HepG2 (cell line): ENCODE measurements around the gene NUP93.

Experiments used
- CREB1 ChIP-seq, 2 experiments: fragments of 450-650 bp in 1 of 2; IDR thresholded peaks; 2 replicates each; pipeline ENCODE4 v1.6.1; 2016 to 2017; ENCODE audit warnings: control low read depth in 1 of 2, mild to moderate bottlenecking in 1 of 2, missing compliant biosample characterization in 1 of 2, missing genetic modification characterization in 1 of 2
- CREM ChIP-seq, 2 experiments: sonication (generic) in 1 of 2; formaldehyde crosslinking in 1 of 2; IDR thresholded peaks; 2 replicates each; pipeline versions ENCODE4 v1.4.0 to v1.6.1; 2016 to 2020; ENCODE audit warnings: antibody characterized with exemption in 1 of 2, mild to moderate bottlenecking in 1 of 2, missing genetic modification reagents in 1 of 2
- FOSL1 ChIP-seq: sonication (generic); formaldehyde crosslinking; IDR thresholded peaks from 2 replicates; pipeline ENCODE4 v1.9.0; 2021; ENCODE audit warnings: missing genetic modification reagents, borderline replicate concordance
- FOXO1 ChIP-seq: sonication (generic); formaldehyde crosslinking; IDR thresholded peaks from 2 replicates; pipeline ENCODE4 v1.4.0; 2020; ENCODE audit warnings: missing genetic modification reagents
- HIVEP1 ChIP-seq: sonication (generic); formaldehyde crosslinking; IDR thresholded peaks from 2 replicates; pipeline ENCODE4 v1.4.0; 2020; ENCODE audit warnings: mild to moderate bottlenecking, missing genetic modification reagents
- HNRNPLL ChIP-seq: fragments of 200-400 bp; formaldehyde crosslinking; IDR thresholded peaks from 2 replicates; pipeline ENCODE4 v1.6.1; 2017; ENCODE audit warnings: mild to moderate bottlenecking, low read depth, low read length; ENCODE audit not compliant: poor library complexity, severe bottlenecking
- HOXA7 ChIP-seq: sonication (generic); formaldehyde crosslinking; IDR thresholded peaks from 2 replicates; pipeline ENCODE4 v1.8.1; 2022; ENCODE audit warnings: mild to moderate bottlenecking, missing genetic modification reagents, moderate library complexity
- STAG1 ChIP-seq: sonication (generic); formaldehyde crosslinking; IDR thresholded peaks from 2 replicates; pipeline ENCODE4 v1.4.0; 2020; ENCODE audit warnings: missing genetic modification reagents
- ZNF841 ChIP-seq: sonication (generic); formaldehyde crosslinking; IDR thresholded peaks from 2 replicates; pipeline ENCODE4 v1.8.1; 2023; ENCODE audit warnings: missing genetic modification reagents, borderline replicate concordance
- TF ChIP-seq, protein P1 (sequence below), 2 experiments: sonication (generic) in 1 of 2; formaldehyde crosslinking in 1 of 2; IDR thresholded peaks; 2 replicates each; pipeline versions ENCODE4 v1.4.0 to v1.6.1; 2018 to 2020; ENCODE audit warnings: missing genetic modification reagents in 2 of 2, borderline replicate concordance in 1 of 2, low read depth in 1 of 2, mild to moderate bottlenecking in 1 of 2, missing biosample characterization in 1 of 2
- TF ChIP-seq, protein P2 (sequence below): IDR thresholded peaks from 2 replicates; pipeline ENCODE4 v1.6.1; 2012; ENCODE audit warnings: inconsistent platforms
- TF ChIP-seq, protein P3 (sequence below): sonication (generic); formaldehyde crosslinking; IDR thresholded peaks from 2 replicates; pipeline ENCODE4 v1.5.0; 2020; ENCODE audit warnings: mild to moderate bottlenecking, missing genetic modification reagents, moderate library complexity
- TF ChIP-seq, protein P4 (sequence below): sonication (generic); formaldehyde crosslinking; IDR thresholded peaks from 2 replicates; pipeline ENCODE4 v1.4.0; 2020; ENCODE audit warnings: missing genetic modification reagents

DNA sequence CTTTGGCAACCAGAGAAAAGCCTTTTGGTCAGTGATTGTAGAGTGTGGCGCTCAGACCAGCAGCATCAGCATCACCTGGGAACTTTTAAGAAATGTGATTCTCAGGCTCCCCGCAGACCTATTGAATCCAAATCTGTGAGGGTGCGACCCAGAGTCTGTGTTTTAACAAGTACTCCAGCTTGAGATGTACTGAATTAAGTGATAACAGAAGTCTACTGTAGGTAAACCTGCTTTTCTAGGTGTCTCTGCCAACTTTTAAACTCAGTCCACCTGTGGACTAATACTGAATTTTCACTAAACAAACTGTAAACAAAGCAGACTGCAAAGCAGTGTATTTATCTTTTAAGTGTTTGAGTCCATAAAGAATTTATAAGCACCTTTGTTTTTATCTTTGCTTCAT, 43.6 kb downstream of the NUP93 start:
- no peak for TF ChIP-seq CREM (IDR thresholded peaks at IDR 0.05)
- TF ChIP-seq CREM (CRISPR knock-in tag; IDR thresholded peaks at IDR 0.05): no peak
- no peak for TF ChIP-seq HIVEP1 (CRISPR knock-in tag)
- TF ChIP-seq HOXA7: no peak
- TF ChIP-seq, protein P1, sequence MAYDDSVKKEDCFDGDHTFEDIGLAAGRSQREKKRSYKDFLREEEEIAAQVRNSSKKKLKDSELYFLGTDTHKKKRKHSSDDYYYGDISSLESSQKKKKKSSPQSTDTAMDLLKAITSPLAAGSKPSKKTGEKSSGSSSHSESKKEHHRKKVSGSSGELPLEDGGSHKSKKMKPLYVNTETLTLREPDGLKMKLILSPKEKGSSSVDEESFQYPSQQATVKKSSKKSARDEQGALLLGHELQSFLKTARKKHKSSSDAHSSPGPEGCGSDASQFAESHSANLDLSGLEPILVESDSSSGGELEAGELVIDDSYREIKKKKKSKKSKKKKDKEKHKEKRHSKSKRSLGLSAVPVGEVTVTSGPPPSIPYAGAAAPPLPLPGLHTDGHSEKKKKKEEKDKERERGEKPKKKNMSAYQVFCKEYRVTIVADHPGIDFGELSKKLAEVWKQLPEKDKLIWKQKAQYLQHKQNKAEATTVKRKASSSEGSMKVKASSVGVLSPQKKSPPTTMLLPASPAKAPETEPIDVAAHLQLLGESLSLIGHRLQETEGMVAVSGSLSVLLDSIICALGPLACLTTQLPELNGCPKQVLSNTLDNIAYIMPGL (CRISPR knock-in tag; IDR thresholded peaks at IDR 0.05; ENCODE audit: borderline replicate concordance in 1 of 2, low read depth in 1 of 2): no peak
- TF ChIP-seq STAG1 (CRISPR knock-in tag): no peak
- TF ChIP-seq ZNF841 (CRISPR knock-in tag): no peak
- no peak for TF ChIP-seq HNRNPLL
- TF ChIP-seq, protein P2, sequence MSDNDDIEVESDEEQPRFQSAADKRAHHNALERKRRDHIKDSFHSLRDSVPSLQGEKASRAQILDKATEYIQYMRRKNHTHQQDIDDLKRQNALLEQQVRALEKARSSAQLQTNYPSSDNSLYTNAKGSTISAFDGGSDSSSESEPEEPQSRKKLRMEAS: no peak
- no peak for TF ChIP-seq FOSL1 (CRISPR knock-in tag)
- TF ChIP-seq, protein P3, sequence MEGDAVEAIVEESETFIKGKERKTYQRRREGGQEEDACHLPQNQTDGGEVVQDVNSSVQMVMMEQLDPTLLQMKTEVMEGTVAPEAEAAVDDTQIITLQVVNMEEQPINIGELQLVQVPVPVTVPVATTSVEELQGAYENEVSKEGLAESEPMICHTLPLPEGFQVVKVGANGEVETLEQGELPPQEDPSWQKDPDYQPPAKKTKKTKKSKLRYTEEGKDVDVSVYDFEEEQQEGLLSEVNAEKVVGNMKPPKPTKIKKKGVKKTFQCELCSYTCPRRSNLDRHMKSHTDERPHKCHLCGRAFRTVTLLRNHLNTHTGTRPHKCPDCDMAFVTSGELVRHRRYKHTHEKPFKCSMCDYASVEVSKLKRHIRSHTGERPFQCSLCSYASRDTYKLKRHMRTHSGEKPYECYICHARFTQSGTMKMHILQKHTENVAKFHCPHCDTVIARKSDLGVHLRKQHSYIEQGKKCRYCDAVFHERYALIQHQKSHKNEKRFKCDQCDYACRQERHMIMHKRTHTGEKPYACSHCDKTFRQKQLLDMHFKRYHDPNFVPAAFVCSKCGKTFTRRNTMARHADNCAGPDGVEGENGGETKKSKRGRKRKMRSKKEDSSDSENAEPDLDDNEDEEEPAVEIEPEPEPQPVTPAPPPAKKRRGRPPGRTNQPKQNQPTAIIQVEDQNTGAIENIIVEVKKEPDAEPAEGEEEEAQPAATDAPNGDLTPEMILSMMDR (CRISPR knock-in tag): no peak
- TF ChIP-seq, protein P4, sequence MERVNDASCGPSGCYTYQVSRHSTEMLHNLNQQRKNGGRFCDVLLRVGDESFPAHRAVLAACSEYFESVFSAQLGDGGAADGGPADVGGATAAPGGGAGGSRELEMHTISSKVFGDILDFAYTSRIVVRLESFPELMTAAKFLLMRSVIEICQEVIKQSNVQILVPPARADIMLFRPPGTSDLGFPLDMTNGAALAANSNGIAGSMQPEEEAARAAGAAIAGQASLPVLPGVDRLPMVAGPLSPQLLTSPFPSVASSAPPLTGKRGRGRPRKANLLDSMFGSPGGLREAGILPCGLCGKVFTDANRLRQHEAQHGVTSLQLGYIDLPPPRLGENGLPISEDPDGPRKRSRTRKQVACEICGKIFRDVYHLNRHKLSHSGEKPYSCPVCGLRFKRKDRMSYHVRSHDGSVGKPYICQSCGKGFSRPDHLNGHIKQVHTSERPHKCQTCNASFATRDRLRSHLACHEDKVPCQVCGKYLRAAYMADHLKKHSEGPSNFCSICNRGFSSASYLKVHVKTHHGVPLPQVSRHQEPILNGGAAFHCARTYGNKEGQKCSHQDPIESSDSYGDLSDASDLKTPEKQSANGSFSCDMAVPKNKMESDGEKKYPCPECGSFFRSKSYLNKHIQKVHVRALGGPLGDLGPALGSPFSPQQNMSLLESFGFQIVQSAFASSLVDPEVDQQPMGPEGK (CRISPR knock-in tag): no peak
- TF ChIP-seq FOXO1 (CRISPR knock-in tag): no peak
- TF ChIP-seq CREB1 (IDR thresholded peaks at IDR 0.05): no peak
- no peak for TF ChIP-seq CREB1 (CRISPR knock-in tag; IDR thresholded peaks at IDR 0.05)
